NCI-H524 treated with DMSO at 0.1 percent for 48 hours (cell line): ENCODE data around the gene POT1.

Source experiments
- DNase-seq: peaks from one replicate; lab custom pipeline; 2025; lab: John Stamatoyannopoulos, UW

POT1 gene

GRCh38 chr7:124801330-124801895 lies 128.2 kb downstream of the POT1 start:
- DNase-seq = no peak

GRCh38 chr7:124800386-124800785 lies 129.2 kb downstream of the POT1 start:
- no peak for DNase-seq

GRCh38 chr7:124799448-124799847 lies 130.2 kb downstream of the POT1 start:
- DNase-seq = no peak

- DNase-seq = no peak
Observed at GRCh38 chr7:124796771-124797170, 132.9 kb downstream of the POT1 start.

- no peak for DNase-seq
Observed at GRCh38 chr7:124792696-124793095, 136.9 kb downstream of the POT1 start.

GRCh38 chr7:124792002-124792401 lies 137.6 kb downstream of the POT1 start:
- DNase-seq = no peak

- no peak for DNase-seq
Observed at GRCh38 chr7:124791426-124791825, 138.2 kb downstream of the POT1 start.

GRCh38 chr7:124790645-124791044 lies 139.0 kb downstream of the POT1 start:
- no peak for DNase-seq

GRCh38 chr7:124785994-124786393 lies 143.6 kb downstream of the POT1 start:
- no peak for DNase-seq

GRCh38 chr7:124784879-124785818 lies 144.5 kb downstream of the POT1 start:
- peak; percentile 25 for DNase-seq

GRCh38 chr7:124783271-124783670 lies 146.4 kb downstream of the POT1 start:
- no peak for DNase-seq

GRCh38 chr7:124781907-124782734 lies 147.5 kb downstream of the POT1 start:
- no peak for DNase-seq

GRCh38 chr7:124781418-124781817 lies 148.2 kb downstream of the POT1 start:
- DNase-seq = no peak

GRCh38 chr7:124780608-124781007 lies 149.0 kb downstream of the POT1 start:
- DNase-seq = no peak

- DNase-seq = no peak
Observed at GRCh38 chr7:124780056-124780455, 149.6 kb downstream of the POT1 start.

GRCh38 chr7:124779620-124780019 lies 150.0 kb downstream of the POT1 start:
- DNase-seq = no peak

GRCh38 chr7:124779194-124779593 lies 150.4 kb downstream of the POT1 start:
- DNase-seq = no peak

- no peak for DNase-seq
Observed at GRCh38 chr7:124777268-124777667, 152.4 kb downstream of the POT1 start.

GRCh38 chr7:124776153-124776552 lies 153.5 kb downstream of the POT1 start:
- DNase-seq = no peak

- no peak for DNase-seq
Observed at GRCh38 chr7:124775422-124775821, 154.2 kb downstream of the POT1 start.

- DNase-seq = no peak
Observed at GRCh38 chr7:124773938-124774337, 155.7 kb downstream of the POT1 start.

- no peak for DNase-seq
Observed at GRCh38 chr7:124773339-124773738, 156.3 kb downstream of the POT1 start.
